SK-N-DZ (cell line): ENCODE data around the gene TBC1D9B.

ENCODE experiments used
- DNase-seq: peaks from one replicate; pipeline ENCODE4 v3.0.0-alpha.2; 2015; ENCODE audit warnings: low spot score
- small RNA-seq, 2 experiments: library from RNA; depleted of rRNA; stranded (forward); fragments of <200 nt; gene quantifications; one replicate each; pipeline ENCODE3, GENCODE V24; 2014

Gene TBC1D9B

DNA sequence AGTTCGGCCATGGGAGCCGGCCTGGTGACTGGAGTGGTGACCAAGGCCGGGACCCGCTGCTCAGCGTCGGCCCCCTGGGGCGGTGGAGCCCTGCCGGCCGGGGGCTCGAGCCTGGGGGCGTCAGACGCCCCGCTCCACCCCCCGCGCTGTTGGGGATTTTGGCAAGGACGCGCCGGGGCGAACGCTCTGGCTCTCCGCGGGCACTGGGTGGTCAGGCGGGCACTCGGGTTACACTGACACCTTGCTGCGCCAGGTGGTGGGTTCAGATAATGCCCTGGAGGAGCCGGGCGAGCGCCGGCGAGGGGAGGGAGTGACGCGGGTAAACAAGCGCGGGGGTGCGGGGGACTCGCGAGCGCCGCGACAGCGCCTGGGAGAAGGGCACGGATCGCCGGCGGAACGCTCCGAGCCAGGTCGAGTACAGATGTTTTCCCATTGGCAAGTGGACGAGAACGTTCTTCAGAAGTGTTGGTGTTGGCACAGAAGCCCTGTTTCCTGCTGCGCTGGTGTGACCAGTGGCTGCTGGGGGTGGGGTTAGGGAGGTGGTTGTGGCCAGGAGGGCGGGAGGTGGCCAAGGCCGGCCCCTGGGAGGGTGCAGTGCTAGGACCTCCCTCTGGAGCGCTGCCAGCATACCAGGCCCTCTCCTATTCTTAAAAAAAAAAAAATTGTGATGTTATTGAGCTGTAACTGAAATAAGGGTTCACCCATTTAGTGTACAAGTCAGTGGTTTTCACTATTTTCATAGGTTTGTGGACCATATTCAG is 86.2 kb downstream of the TBC1D9B start:
- DNase-seq: peak; percentile 82

DNA sequence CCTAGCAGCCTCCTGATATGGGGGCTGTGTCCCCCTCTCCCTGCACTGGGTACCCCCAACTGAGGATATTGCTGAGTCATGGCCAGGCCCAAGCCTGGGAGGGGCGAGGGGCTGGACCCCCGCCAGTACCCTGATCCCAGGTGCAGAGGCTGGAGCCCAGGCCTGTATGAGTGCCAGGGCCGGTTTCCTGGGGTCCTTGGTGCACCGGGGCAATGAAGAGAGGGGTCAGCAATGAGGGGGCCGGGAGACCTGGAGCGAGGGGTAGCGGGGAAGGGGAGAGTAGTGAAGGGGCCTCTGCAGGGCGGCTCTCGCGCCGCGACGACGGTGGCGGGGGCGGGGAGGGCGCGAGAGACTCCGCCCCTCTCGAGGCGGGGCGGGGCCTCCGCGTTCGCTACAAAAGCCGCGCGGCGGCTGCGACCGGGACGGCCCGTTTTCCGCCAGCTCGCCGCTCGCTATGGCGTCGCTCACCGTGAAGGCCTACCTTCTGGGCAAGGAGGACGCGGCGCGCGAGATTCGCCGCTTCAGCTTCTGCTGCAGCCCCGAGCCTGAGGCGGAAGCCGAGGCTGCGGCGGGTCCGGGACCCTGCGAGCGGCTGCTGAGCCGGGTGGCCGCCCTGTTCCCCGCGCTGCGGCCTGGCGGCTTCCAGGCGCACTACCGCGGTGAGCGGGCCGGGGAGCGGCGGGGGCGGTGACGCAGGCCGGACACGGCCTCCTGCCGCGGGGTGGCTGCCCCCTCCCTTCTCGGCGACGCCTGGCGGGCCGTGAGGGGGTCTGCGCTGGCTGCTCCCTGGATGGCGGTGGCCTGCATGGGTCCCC is 87.0 kb downstream of the TBC1D9B start, which contains the start of gene SQSTM1:
Gene SQSTM1 (plus strand): TSS at position 423 of the 815 bp plus-strand sequence. CDS start 32 bp downstream, at position 455.
- peak; percentile 78 for DNase-seq

DNA sequence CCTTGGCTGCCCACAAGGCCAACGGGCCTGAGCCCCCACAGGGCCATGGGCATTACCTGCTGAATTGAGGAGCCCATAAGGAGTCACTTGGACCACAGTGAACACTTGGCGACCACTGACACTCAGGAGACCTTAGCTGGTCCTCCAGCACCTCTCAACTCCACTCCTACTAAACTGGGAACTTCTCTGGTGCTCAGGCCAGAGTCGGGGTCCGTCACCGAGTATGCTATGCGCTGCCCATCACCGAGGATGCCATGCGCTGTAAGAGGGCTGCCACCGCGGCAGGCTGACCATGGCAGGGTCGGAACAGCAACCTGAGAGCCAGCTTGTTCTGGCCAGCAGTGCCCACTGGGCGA is 87.6 kb downstream of the TBC1D9B start:
- no peak for DNase-seq

DNA sequence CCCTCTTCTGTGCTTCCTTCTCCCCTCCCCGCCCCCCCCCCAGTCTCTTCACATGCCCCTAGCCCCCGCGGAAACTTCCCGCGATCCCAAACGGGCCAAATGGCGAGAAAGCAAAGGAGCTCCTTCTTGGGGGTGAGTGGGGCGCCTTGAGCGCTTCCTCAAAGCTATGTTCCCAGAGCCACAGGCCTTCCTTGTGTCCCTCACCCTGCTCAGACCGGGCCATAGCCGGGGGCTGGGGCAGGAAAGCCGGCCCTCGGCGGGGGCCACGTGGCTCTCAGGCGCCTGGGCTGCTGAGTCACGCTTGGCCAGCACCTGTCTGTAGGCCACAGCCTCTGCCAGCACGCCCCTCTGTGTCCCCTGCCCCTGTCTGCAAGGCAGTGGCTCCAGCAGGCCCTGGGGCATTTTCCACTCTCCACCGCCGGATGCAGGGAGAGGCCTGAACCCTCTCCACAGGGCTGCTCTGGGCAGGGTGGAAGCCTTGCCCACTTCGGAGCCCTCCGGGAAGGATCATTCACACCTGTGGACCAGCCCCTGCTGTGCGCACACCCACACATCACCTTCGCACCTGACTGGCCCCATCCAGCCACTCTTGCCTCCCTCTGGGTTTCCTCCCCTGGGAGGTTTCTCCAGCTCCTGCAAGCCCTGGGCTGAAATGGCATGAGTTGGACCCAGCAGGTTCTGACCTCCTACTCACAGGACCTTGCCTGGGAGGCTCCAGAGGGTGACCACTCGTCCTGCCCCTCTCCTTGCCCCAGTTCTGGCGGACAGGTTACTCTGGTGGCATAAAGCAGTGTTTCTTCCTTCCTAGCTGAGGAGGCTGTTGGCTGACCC is 88.2 kb downstream of the TBC1D9B start:
- DNase-seq: peak; percentile 81

DNA sequence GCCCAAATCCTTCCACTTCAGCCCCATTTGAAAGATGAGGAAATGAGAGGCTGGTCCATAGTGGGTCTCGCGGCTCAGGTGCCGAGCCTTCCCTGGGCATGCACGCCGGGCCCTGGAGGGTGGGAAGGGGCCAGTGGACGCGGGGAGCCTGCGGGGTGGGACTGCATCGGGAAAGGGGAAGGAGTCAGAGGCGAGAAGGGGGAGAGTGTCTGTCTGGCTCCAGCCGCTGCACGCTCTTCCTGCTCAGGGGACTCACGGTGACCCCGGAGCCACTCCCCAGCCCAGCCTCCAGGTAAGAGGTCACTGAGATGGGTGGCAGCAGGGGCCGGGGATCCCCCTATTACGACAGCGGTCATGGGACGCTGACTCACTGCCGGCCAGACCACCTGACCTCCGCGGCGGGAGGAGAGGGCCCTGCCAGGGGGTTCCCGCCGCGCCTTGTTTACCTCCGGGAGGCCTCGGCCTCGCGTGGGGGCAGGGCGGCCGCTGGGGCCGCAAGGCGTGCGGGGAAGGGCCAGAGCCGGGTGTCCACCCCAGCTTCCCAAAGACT is 88.9 kb downstream of the TBC1D9B start:
- peak; percentile 76 for DNase-seq

DNA sequence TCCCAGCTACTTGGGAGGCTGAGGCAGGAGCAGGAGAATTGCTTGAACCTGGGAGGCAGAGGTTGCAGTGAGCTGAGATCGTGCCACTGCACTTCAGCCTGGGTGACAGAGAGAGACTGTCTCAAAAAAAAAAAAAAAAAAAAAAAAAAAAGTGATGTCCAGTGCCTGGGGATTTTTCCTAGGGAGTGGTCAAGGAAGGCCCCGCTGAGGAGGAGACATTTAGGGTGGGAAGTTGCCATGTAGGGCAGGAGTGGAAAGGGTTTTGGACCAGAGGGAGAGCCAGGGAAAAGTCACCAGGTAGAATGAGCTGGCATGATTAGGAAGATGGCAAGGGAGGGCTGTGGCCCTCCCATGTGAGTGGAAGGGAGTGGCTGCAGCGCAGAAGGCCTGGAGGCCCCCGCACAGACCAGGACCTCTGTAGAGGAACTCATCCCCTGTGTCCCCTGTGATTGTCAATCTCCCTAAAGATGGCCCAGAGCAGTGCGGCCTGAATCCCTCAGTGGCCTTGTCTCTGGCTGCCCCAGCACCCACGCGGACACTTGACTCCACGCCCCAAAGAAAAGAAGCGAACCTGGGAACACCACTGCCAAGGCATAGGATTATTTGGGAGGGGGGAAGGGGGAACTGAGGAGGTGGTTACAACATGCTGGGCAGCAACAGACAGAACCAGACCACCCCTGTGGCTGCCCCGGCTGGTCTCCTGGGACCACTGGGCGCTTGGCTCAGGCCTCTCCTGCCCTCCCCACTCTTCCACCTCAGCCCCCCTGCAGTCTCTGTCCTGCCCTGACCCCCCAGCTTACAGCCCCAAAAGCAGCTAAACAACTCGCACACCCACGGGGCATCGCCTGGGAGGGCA is 89.6 kb downstream of the TBC1D9B start:
- no peak for DNase-seq

DNA sequence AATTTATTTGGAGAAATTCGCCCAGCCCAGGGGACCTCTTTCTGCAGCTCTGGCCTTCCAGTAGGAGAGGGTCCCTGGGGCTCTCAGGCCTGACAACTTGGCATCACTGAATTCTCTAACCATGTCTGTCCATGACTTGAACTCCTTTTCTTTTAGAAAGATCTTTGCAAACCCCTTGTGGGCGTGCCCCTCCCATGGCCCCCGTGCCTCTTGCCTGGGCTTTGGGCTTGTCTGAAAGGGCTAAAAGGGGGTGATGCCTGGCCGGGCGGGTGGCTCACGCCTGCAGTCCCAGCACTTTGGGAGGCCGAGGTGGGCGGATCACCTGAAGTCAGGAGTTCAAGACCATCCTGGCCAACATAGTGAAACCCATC is 90.2 kb downstream of the TBC1D9B start:
- no peak for DNase-seq

DNA sequence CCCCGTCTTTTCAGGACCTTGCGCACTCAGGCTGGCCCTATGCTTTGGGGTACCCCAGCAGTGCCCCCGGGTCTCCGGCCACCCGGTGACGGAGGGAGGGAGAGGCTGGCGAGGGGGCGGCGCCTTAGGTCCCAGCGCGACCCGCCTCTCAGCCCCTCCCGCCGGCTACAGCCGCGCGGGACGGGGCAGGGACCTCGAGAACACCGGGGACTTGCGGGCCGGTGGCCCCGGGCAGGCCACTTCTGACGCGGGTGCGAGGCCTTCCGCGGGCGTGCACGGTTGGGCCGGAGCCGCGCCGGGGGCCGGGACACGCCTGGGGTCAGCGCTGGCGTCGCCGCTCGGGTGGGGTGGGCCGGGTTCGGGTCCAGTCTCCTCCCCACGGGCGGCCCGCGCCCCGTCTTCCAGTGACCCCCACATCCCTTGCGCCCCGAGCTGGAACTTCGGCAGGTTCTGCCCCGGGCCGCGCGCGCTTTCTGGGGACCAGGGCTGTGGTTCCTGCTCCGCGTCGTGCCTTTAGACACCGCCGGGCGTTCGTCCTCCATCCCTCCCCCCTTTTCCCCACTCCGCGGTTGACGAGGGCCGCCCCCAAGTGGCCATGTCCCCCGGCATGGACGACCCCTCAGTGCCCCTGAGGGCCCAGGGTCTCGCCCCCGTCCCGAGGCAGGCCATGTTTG is 90.8 kb downstream of the TBC1D9B start:
- no peak for DNase-seq

DNA sequence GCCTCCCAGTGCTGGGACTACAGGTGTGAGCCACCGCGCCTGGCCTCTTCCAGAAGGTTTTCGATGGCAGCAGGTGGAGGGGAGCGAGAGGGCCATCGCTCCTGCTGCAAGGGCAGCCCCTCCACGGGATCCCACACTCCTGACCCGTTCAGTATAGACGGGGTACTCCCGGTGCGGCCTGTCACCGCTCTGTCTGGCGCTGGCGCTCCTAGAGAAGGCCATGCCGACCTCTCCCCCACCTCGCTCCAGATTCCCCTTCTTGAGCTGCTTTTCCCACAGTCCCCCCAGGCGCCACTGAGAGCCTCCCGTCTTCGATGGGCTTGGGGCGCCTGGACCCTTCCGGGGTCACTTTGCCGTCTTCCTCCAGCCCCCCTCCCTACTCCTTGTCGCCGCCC is 91.3 kb downstream of the TBC1D9B start:
- DNase-seq: no peak

DNA sequence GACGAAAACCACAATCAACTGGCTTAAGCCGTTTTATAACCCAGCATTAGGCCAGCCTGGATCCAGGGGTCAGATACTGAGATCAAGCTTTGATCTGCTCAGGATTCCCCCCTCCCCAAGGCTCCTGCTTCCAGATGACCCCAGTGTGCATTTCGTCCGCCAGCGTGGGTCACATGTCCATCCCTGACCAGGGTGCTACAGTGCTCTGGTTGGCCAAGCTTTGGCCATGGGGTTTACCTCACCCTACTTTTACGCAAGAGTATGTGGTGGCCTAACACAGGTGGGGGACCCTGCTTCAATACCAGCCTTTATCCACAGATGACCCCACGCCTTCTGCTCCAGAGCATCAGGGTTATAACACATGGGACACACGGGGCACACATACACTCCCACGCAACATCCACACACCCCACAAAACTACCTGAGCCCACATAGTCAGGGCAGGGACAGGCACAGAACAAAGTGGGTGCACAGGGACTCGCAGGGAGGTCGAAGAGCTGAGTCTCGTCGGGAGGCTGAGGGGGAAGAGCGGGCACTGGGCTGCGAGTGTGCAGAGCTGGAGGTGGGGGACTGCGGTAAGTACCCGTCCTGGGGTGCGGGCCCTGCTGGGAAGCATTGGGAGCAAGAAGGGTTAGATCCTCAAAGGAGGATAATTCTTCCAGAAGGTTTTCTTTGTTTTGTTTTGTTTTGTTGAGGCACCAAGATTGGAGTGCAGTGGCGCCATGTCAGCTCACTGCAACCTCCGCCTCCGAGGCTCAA is 92.0 kb downstream of the TBC1D9B start:
- DNase-seq: no peak

DNA sequence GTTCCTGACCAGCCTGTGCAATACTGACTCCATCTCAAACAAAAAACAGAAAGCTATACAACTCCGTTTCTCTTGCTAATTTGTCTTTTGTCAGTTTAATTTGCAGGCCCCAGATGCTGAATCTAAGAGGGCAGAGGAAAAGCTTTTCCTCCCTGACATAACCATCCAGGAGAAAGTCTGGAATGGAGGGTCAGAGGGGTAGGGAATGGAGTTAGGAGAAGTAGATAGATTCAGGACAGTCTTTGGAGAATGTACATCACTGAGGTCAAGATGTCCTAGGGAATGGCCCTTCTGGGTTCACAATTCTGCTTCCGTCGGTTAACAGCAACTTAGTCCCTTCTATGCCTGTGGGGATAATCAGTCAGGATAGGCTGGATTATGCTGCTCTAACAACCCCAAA is 93.6 kb downstream of the TBC1D9B start:
- no peak for DNase-seq

DNA sequence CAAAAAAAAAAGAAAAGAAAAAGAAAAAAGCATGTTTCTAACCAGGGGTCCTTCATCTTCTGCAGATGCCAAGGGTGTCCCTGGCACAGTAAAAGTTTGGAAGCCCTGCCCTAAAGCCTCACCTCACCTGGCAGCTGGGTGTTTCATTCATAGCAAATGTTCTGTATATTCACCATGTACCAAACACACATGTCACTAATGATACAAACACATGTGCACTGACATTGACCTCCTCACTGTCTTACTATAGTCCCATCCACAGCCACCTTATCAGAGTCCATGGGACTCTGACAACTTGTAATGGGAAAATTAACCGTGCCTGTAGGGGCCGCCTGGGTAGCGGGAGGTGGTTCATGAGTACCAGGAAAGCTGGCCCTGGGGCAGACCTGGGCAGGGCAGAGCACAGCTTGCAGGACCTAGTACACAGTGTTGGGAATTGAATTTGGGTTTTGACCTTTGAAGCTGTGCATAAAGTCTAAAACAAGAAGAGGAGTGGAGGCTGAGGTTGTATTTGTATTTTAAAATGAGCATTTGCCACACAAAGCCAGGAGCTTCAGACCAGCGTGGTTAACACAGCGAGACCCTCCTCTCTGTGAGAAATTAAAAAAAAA is 94.6 kb downstream of the TBC1D9B start:
- DNase-seq: no peak

DNA sequence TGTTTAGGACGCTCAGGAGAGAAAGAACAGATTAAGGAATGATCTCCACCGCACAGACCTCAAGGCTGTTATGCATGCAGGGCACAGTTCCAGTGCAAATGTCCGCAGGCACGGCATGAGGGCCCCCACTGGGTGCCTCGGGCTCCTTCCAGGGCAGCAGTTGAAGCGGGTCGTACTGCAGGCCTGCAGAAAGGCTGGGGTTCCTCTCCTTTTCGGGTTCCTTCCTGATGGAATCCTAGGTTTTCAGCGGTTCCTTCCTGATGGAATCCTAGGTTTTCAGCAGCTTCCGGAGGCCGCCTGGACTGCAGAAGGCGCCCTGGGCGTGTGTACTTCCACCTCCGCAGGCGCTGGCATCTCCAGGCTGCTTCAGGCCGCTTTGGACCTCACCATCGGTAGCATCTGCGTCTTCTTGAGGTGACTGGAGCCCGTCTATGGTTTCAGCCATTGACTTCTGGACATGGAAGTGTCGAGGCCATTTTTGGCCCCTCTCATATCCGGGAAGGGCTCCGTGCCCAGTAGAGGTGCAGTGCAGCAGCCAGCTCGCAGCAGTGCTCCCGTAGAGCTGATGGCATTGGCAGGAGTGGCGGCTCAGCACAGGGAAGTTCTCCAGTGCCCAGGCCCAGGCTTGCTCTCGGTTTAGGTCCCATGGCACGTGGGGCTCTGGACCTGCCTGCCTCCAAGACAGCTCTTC is 95.4 kb downstream of the TBC1D9B start:
- no peak for DNase-seq

Small RNA genes within 50 kb of the gene (small RNA-seq; reads per million reads assigned to genes)
- gene RF00019: 0 reads per million in 2 experiments
